Stimulated activated CD4-positive, alpha-beta T cell treated with anti-CD3 and anti-CD28 coated beads, Interleukin-12 subunit alpha, Interleukin-12 subunit beta, amount 100 ng/mL, for 48 hours (primary cell): ENCODE measurements around the gene APOBR.
"Not testable (repeated sequence)": the region's sequence is repeated elsewhere in the genome, so short reads cannot be mapped to it uniquely, and the experiment has no call there.

Experiments
- DNase-seq, 3 donors: peaks; one replicate each; pipeline ENCODE4 v3.0.0-alpha.2; 2020; ENCODE audit warnings: low read depth in 2 of 3, low spot score in 1 of 3

APOBR gene, protein sequence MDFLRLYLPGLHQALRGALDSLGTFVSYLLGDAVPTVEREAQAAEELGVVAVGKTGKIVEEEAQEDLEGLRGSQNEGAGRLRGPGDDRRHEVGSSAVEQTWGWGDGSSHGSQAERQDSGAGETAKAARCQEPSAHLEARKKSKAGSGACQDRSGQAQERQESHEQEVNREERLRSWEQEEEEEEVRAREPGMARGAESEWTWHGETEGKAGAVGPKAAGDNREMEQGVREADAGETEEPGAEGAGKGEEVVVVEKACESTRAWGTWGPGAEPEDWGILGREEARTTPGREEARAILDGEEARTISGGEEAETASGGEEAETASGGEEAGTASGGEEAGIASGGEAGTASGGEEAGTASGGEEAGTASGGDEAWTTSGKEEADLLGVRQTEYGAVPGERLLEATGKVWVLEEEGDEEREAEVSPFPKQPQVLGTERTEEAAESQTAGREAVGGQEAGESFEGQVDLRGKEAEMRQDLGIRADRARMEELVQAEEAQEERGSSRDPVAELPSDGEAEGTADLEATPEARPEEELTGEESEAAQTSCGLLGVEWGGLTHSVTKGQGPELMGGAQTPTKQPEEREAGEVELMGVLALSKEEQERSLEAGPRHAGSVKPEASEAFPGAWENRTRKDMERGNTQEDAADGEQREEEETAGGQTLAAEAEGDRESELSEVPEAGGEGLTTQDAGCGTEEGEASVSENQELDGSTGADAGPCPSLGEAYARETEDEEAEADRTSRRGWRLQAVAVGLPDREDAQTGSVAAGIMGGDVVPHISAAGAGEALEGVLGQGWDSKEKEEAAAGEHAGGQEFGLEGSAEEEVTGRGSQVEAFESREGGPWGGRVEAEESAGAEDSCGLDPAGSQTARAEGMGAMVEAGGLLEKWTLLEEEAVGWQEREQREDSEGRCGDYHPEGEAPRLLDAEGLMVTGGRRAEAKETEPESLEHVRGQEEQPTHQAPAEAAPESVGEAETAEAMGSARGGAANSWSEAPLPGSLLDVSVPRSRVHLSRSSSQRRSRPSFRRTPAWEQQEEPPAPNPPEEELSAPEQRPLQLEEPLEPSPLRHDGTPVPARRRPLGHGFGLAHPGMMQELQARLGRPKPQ

DNA sequence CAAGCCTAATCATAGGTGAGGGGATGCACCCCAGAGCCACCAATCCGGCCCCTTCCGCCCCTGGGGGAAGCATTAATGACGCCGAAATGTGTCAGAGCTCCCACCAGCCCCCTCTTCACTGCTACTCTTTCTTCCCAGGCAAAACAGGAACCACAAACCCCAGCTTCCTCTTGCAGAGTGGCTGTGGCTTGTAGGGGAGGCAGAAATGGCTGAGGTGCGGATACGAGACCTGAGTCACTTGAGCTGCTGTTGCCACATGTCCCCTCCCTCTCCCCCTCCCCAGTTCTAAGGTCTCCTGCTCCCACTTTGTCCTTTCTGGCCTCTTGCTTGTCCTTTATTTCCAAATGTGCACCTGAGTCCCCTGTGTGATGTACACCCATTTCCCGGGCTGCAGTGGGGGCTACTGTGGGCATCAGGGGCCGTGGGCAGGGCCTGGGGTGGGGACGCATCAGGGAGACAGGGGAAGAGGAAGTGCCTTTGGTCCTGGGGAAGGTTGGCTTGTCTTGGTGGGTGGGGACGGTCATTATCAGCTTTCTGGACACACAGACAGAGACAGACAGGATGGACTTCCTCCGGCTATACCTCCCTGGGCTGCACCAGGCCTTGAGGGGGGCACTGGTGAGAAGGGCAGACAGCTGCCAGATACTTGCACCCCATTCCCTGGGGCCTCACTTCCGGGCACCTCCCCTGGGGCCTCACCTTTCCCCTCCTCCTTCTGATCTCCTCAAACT is at the start of gene APOBR:
APOBR (plus strand) TSS at position 523 of the 731 bp plus-strand sequence; CDS start at position 562, 39 bp downstream.
- peak; percentile 73 to 82 (median 80) for DNase-seq

DNA sequence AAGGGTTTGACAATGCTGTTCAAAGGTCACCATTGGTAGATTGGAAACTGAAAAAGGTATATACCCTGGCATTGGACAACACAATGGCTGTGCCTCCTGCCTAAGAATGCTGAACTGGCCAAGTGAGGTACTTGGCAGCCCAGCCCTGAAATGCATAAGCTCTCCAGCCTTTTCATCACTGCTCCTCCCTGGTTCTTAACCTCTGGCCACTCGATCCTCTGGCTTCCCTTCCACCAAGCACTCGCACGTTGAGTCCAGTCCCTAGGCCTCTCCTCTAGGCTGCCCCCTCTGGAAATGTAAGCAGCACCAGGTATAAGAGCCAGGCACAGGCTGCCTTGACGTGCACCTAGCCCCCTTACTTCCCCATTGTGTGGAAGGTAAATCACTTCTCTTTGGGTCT is 48.1 kb upstream of the APOBR start:
- DNase-seq, result not testable (repeated sequence)

DNA sequence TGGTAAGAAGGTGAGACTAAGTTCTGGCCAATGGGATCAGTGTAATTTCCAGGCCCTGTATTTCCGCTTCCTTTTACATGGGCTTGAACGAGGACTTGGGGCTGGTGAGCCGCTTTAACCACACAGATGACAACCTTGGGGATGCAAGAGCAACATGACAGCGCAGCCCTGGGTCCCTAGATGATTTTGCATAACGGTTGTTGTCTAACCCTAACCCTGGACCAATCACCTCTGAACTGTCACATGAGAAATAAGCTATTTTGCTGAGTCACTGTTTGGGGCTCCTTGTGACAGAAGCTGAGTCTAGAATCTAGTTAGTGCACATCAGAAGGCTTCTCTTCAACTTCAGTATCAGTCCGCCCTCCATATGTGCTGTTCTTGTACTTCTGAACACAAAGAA is 47.4 kb upstream of the APOBR start:
- not testable (repeated sequence) for DNase-seq

DNA sequence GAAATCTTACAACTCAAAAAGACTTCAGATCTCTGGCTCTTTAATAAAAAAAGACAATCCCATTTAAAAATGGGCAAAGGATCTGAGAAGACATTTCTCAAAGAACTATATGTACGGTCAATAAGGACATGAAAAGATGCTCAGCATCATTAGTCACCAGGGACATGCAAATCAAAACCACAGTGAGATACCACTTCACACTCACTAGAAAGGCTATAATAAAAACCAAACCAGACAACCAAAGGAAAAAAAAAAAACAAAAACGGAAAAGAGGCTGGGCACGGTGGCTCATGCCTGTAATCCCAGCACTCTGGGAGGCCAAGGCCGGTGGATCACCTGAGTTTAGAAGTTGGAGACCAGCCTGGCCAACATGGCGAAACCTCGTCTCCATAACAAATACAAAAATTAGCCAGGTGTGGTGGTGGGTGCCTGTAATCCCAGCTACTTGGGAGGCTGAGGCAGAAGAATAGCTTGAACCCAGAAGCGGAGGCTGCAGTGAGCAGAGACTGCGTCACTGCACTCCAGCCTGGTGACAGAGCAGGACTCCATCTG is 20.7 kb upstream of the APOBR start:
- DNase-seq, result no peak

DNA sequence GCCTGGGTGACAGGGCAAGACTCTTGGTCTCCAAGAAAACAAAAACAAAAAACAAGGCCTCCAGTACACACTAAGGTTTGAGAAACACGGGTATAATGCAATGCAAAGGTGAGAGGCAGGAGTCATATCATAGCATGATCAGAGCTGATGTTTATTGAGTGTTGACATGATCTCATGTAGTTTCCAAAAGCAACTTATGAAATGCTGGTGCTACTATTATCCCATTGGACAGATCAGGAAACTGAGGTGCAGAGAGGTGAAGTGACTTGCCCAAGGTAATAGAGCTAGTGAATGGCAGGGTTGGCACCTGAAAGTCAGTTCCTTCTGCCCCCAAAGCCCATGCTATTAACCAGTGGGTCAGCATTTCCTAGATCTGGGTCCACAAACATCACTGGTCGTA is 19.2 kb upstream of the APOBR start:
- DNase-seq, result no peak

DNA sequence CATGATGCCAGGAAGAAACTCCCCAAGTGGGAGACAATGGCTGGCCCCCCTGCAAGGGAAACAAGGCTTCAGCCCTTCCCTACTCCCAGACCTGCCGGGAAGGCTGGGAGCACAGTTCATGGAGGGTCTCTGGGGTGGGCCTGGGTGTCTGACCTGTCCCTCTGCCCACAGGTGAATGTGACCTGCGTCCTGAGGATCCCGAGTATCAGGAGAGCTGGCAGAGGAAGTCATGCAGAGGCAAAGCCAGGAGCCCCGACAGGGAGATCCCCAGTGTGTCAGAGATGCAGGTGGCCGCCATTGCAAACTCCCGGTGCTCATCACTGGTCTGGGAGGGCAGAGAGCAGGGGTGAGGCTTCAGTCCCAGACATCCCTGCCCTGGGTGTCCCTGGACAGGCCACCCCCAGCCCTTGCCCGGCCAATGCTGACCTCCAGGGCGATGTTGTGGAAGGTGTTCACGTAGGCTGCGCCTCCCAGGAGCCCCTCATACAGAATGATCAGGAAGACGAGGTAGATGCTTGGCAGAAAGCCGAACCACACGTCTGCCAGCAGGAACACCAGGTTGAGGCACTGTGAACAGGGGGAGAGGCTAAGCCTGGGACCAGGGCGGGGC is 17.0 kb upstream of the APOBR start:
- DNase-seq, result no peak

DNA sequence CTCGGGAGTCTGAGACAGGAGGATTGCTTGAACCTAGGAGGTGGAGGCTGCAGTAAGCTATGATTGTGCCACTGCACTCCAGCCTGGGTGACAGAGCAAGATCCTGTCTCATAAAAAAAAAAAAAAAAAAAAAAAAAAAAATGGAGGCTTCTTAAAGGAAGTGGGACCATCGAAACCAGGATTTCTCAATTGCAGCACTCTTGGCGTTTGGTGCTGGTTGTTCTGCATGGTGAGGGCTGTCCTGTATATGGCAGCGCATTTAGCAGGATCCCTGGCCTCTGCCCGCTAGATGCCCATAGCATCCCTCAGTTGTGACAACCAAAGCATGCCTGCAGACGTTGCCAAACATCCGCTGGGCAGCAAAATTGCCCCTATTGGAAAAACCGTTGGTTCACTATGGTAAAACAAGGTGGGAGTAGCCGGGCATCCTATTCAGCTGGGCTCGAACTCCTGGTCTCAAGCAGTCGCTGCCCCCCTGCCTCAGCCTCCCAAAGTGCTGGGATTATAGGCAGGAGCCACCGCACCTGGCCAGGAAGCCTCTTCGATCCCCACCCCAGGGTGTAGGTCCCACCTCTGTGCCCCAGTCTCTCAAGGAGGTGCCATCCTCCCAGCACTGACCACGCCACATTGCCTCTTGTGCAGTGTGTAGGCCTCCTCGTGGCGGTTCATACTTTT is 15.8 kb upstream of the APOBR start:
- no peak for DNase-seq

DNA sequence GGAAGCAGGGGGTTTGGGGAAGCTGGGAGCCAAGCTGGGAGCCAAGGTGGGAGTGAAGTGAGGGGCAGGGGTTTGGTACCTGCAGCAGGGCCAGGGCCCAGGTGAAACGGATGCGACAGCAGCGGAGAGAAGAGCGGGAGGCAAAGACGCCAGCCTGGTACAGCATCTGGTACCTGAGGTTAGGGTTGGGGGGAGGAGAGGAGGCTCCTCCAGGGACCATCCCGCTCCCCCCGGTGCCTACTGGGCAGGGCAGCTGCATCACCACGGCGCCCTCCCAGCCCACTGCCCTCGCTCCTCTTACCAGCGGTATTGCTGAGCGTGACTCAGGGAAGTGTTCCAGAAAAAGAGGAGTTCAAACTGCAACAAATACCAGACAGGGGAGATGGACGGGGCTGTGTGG is 12.4 kb upstream of the APOBR start:
- no peak for DNase-seq

DNA sequence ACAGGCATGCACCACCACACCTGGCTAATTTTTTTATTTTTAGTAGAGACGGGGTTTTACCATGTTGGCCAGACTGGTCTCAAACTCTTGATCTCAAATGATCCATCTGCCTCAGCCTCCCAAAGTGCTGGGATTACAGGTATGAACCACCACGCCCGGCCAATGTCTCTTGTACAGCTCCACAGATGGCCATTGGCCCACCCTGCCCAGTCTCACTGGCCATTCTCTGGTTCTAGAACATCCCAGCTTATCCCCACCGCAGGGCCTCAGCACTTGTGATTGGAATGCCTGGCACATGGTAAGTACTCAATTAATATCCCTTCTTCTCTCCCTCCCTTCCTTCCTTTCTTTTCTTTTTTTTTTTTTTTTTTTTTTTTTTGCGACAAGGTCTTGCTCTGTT is 11.1 kb upstream of the APOBR start:
- not testable (repeated sequence) for DNase-seq

DNA sequence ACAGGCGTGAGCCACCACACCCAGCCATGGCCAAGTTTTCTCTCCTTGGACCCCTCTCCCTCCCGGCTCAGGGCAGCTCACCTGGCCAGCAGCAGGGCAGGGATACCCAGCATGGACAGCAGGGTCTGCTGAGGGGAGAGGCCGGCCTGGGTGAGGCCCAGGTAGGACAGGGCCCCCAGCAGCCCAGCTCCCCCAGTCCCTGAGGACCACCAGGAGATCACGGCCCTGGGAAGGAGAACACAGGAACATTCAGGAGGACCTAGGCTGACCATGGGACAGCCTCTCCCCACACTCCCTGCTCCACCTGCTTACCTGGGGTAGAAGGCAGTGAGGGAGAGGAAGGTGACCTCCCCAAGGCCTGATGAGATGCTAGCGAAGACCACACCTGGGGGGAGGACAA is 8.2 kb upstream of the APOBR start:
- no peak for DNase-seq

DNA sequence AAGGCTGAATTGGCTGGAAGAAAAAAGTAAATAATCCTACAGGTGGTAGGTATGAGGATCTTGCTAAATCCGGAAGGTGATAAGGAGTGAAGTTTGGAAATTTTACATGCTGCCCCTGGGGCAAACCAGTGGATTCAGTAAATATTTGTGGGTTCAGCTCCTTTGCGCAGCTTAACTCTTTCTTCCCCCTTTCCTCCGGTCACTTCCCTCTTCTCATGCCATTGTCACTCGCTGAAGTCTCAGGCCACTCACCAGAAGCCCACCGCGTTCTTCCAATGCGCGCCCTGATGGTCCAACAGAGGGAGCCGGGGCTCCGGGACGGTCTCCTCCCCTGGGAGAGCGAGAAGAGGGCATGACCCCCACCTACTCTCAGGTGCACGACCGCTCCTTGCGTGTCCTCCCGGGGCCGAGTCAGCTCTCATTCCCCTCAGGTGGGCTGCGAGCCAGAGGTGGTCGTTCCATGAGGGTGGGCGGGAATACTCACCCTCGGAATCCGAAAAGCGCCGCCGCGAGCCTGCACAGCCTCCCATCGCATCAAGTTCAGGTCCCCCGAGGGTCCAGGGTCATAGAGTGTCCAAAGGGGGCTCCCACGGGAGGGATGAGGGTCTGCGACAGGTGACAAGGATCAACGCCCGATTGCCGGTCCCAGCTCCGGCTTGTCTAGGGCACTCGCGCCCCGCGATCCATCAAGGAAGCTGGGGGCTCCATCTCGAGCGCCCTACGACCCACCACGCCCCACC is 3.0 kb upstream of the APOBR start:
- DNase-seq, result no peak

DNA sequence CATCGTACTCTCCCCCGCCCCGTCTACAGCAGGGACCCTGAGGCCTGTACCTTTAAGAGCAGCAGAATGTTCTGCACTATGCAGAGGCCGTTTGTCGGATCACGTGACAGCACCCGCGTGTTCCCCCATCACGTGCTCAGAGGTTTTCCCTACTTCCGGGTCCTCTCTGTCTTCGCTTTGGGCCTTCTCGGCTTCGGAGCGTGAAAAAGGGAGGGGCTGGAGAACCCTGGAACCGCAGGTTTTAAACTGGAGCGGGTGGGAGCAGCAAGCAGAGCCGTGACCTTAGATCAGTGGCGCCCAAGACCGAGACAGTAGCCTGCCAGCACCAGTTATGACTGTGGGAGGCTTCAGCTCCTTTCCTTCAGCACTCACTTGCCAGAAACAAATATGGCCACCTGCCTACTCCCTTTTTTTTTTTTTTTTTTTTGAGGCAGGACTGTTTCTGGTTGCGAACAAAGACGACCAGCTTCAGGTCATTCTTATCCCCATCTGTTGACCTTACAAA is 2.4 kb upstream of the APOBR start, which contains the start of gene CLN3:
CLN3 (minus strand) TSS at position 105 of the 505 bp plus-strand sequence. CDS start 315 bp downstream, outside the sequence.
- DNase-seq, result peak; percentile 74 to 81 (median 80)

DNA sequence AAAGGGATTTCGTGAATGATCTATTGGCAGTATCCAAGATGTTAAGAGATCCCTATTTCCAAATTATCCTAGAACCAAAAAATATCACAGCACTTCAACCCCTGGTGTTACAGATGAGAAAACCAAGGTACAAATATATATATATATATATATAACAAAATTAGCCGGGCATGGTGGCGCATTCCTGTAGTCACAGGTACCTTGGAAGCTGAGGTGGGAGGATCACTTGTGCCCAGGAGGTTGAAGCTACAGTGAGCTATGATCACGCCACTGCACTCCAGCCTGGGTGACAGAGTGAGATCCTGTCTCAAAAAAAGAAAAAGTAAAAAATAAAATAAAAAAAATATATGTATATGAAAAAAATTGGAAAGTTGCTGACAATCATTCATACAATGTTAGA is 1.9 kb upstream of the APOBR start:
- no peak for DNase-seq

DNA sequence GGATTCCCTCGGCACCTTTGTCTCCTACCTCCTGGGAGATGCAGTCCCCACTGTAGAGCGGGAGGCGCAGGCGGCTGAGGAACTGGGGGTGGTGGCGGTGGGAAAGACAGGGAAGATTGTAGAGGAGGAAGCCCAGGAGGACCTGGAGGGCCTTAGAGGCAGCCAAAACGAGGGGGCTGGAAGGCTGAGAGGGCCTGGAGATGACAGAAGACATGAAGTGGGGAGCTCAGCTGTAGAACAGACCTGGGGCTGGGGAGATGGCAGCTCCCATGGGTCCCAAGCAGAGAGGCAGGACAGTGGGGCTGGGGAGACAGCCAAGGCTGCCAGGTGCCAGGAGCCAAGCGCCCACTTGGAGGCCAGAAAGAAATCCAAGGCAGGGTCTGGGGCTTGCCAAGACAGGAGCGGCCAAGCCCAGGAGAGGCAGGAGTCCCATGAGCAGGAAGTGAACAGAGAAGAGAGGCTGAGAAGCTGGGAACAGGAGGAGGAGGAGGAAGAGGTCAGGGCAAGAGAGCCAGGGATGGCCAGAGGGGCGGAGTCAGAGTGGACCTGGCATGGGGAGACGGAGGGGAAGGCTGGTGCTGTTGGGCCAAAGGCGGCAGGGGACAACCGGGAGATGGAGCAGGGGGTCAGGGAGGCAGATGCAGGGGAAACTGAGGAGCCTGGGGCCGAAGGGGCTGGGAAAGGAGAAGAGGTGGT is 803 bp downstream of the APOBR start:
- no peak for DNase-seq

DNA sequence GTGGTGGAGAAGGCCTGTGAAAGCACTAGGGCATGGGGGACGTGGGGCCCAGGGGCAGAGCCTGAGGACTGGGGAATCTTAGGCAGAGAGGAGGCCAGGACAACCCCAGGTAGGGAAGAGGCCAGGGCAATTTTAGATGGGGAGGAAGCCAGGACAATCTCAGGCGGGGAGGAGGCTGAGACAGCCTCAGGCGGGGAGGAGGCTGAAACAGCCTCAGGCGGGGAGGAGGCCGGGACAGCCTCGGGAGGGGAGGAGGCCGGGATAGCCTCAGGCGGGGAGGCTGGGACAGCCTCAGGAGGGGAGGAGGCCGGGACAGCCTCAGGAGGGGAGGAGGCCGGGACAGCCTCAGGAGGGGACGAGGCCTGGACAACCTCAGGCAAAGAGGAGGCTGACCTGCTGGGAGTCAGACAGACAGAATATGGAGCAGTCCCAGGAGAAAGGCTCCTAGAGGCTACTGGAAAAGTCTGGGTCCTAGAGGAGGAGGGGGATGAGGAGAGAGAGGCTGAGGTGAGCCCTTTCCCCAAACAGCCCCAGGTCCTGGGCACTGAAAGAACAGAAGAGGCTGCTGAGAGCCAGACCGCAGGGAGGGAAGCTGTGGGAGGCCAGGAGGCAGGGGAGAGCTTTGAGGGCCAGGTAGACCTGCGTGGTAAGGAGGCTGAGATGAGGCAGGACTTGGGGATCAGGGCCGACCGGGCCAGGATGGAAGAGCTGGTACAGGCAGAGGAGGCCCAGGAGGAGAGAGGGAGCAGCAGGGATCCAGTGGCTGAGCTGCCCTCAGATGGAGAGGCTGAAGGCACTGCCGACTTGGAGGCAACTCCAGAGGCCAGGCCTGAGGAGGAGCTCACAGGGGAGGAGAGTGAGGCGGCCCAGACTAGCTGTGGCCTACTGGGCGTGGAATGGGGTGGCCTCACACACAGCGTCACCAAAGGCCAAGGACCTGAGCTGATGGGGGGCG is 1.6 kb downstream of the APOBR start:
- no peak for DNase-seq

DNA sequence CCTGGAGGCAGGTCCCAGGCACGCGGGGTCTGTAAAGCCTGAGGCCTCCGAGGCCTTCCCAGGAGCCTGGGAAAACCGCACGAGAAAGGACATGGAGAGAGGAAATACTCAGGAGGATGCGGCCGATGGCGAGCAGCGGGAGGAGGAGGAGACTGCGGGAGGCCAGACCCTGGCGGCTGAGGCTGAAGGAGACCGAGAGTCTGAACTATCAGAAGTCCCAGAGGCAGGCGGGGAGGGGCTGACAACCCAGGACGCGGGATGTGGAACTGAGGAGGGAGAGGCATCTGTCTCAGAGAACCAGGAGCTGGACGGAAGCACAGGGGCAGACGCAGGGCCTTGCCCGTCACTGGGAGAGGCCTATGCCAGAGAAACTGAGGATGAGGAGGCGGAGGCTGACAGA is 2.4 kb downstream of the APOBR start:
- DNase-seq, result no peak

DNA sequence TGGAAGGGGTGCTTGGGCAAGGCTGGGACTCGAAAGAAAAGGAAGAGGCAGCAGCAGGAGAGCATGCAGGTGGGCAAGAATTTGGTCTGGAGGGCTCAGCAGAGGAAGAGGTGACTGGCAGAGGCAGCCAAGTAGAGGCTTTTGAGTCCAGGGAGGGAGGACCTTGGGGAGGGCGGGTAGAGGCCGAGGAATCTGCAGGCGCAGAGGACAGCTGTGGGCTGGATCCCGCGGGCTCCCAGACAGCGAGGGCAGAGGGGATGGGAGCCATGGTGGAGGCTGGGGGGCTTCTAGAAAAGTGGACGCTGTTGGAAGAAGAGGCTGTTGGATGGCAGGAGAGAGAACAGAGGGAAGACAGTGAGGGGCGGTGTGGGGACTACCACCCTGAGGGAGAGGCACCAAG is 2.9 kb downstream of the APOBR start:
- DNase-seq, result no peak
